Dermis microvascular lymphatic vessel endothelial cell (primary cell): ENCODE measurements around the gene ASAP2. TPM values are rescaled to one million over a fixed set of nuclear protein-coding genes. Genes with fewer than 3 reads are reported as not detected.

Experiments
- DNase-seq, 2 donors: peaks; one replicate each; pipeline versions ENCODE4 v3.0.0 to v3.0.0-alpha.2; 2010; ENCODE audit warnings: low read depth in 2 of 2
- total RNA-seq: library from RNA; depleted of rRNA; stranded (reverse); fragments of >200 nt; gene quantifications from 2 replicates; pipeline ENCODE4 v1.2.1, GENCODE V29; 2014

The ASAP2 gene
- total RNA-seq, 1 donor from 2014 or later = 30.0 TPM

DNA sequence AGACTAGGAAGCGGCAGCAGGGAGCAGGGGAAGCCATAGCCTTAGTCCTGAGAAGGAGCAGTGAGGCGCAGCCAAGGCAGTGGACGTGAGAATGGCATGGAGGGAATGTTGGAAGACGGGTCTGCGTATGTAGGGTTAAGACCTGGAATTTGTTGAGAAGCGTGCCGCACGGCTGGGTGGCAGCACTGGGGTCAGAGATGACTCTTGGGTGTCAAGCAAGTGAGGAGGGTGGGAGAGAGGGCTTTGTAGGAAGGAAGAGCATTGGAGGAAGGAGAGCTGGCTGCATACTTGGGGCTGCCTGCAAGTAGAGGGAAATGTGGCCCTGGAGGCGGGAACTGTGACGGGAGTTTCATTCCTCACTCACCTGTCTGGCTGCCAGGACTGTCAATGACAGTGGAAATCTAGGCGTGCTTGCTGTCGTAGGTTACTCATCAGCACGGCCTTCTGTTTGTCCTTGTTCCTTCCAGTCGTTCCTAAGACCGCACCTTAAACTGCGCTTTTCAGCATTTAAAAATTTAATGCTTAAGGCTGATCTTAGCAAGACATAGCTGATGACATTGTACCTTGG lies 108.8 kb downstream of the ASAP2 start:
- no peak for DNase-seq

DNA sequence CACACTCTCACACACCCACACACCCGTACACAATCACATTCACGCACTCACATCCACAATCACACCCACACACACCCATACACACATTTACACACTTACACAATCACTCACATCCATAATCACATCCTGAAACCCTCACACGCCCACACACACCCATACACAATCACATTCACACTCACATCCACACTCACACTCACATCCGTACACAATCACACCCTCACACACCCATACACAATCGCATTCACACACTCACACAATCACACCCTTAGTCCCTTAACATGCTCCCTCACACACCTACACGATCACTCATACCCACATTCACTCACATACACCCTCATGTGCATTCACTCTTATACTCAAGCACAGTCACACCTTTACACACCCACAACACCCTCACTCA lies 110.9 kb downstream of the ASAP2 start:
- no peak for DNase-seq

DNA sequence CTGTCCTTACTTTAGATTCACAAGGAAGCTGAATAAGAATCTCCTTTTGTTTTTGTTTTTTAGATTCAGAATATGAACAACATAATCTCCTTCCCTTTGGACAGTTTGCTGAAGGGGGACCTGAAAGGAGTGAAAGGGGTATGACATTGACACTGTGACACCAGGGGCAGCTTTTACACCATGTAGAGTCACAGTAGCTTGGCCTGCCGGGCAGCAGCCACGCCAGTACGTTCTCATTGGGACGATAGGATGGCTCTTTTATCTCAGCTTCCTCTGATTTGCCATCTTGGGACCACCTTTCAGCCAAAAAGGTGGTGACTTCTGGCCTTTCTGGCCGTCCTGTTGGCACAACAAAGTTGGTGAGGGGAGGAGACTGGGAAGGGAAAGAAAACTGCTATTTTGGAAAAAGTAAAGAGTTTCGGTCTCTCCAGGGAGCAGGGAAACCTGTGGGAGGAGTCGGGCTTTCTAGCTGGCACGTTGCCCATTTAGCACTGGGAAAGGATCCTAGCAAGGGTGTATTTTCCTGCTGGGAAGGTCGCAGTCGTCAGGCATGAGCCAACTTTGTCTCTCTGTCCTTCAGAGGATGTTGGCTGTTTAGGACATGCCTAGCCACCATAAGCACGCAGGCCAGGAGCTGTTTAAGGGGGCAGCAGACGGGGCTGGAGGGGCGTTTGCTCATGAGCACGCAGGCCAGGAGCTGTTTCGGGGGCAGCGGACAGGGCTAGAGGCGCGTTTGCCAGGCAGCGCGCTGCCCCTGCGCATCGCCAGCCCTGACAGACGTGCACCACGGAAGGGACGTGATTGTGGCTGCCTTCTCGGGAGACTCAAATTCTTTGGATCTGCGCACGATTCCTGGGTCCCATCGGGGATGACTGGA lies 112.1 kb downstream of the ASAP2 start:
- DNase-seq = peak in 1 of 2 donors; percentile 64

DNA sequence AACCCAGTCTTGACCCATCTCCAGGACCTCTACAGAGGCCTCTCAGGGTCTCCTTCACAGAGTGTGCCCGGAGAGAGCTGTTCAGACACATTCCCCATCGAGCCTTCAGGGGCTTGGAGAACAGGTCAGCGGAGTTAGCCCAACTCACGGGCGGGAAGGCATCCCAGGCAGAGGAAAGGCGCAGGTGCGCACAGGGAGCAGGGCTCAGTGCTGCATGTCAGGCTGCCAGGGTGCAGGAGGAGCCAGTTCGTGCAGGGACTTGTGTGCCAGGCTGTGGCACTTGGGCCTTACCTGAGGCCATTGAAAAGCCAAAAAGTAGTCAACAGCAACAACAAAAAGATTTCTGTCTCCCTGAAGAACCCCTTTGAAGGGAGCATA lies 112.7 kb downstream of the ASAP2 start:
- no peak for DNase-seq

DNA sequence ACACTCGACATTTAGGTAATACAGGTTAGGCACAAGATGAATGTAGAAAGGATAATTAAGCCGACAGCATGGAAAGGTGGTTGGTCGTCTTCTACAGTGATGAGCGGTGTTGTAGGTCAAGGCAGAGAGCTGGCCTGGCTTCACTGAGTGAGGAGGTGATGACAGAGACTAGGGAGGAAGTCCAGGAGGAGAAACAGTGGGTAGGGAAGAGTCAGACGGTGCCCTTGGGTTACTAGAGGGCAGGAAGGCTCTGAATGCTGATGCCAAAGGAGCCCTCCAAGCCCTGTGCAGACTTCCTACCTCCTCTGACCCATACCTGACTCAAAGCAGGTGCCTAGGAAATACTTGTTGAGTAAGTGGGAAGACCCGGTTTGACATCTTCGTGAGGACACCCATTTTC lies 116.0 kb downstream of the ASAP2 start:
- no peak for DNase-seq

DNA sequence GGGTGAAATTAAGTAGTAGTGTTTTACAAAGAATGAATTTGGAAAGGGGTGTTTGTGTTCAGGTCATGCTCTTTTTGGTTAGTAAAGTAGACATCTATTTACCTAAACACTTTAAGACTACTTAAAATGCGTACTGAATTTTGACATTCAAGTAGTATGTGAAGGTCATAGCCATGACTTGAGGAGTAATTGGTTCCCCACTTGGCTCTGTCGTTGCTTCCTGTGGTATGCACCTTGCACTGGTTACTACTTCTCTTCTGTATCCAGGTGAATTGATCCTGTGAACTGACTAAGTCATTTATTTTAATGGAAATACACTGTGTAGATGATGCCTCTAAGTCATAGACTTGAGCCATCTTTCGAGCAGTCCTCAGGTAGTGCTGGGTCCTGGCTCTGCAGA lies 118.8 kb downstream of the ASAP2 start:
- no peak for DNase-seq

DNA sequence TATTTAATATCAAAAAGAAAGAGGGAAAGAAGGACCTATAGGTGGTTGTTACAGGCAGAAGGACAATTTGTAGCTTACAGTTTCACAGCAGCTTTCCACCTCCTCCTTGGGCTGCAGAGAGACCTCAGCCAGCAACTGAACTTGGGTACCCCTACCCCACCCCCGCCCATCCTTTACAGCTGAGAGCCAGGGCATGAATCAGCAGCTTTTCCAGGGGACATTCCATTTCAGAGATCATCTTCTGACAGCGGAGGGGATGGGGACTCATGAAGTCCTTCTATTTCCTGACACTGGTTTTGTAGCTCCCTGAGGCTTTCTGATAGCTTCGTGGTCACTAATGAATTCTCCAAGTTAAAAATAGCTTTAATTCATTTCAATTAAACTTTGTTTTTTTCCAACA lies 120.4 kb downstream of the ASAP2 start:
- DNase-seq = peak in 1 of 2 donors; percentile 28

DNA sequence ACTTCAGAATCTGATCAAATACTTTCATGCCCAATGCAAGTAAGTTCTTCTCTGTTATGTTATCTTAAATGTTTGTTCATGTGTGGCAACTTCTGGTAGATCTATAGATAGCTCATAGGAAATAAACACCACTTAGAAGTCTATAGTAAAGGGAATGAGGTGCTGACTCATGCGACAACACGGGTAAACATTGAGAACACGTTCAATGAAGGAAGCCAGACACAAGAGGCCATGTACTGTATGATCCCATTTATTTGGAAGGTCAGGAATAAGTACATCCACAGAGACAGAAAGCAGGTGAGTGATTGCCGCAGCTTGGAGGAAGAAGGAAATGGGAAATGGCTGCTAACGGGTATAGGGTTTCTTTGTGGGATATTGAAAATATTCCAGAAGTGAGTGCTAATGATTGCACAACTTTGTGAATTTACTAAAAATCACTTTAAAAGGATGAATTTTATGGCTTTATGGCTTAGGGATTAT lies 121.3 kb downstream of the ASAP2 start:
- peak in 1 of 2 donors; percentile 85 for DNase-seq

DNA sequence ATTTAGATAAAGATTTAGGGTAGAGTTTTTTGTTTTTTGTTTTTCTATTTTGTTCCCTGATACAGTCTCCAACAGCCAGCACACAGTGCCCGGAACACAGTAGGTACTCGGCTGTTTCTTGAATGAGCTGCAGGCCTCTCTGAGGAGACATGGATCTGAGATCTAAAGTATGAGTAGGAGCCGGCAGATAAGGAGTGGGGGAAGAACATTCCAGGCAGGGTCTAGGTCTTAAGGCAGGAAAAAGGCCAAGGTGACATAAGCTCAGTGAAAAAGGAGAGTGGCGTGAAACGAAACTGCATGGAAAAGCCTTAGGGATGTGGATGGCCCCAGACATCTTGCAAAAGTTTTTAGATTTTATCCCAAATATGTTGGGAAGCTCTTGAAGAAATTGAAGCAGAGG lies 122.3 kb downstream of the ASAP2 start:
- DNase-seq = no peak

DNA sequence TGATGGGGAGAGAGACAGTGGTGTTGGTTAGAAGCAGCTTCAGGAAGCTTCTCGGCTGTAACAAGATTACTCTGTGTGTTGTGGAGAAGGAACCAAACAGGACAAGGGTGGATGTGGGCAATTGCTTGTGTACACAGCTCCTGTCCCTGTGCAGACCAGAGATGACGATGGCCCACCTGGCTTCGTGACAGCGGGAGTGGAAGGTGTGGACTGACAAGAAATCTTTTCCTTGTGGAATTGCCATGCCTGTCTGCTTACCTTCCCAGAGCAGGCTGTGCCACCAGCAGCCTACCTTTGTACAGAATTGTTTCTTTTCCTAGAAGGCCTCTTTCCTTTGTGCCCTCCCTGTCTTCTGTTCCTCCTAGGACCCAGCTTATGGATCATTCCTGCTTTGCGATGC lies 122.9 kb downstream of the ASAP2 start:
- no peak for DNase-seq

DNA sequence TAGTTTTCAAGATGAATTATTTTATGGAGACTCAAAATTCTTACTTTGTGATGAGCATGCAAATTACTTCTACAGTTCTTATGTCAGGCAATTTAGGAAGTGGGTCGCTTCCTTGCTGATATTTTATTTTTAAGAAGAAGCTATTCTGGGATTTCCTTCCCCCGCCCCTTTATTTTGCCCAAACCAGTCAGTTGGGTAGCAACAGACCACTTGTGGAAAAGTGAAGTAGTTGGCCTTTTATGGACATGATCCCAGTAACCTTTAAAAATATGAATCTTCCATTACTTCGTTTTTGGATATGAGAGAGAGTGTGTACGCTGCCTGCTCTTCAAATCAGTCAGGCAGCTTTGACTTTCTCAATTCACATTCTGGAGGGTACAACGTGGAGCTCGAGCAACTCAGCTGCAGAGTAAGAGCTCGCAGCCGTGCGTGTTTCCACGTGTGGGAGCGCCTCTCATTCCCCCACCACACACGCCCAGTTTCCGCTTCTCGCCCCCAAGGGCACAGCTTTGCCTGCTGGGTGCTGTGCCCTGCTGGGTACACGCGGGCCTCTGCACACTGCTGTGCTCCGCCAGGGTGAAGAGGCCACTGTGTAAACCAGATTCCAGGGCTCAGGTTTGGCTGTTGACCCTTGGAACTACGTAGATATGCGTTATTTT lies 124.1 kb downstream of the ASAP2 start:
- DNase-seq = no peak

DNA sequence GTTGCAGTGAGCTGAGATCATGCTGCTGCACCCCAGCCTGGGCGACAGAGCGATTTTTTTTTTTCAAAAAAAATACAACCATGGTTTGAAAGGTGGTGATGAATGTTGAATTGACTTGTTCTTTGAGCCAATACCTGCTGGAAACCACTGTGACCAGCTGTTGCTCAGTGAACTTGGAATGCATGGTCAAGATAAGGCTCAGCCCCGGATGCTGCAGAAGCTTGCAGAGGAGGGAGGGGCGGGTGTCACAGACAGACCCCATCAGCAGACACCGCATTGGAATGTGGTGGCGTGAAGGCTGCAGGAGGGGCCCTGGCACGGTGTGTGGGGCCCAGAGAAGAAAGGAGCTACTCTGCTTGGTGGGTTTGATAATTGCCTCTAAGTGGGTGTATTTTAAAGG lies 125.1 kb downstream of the ASAP2 start:
- DNase-seq = no peak

DNA sequence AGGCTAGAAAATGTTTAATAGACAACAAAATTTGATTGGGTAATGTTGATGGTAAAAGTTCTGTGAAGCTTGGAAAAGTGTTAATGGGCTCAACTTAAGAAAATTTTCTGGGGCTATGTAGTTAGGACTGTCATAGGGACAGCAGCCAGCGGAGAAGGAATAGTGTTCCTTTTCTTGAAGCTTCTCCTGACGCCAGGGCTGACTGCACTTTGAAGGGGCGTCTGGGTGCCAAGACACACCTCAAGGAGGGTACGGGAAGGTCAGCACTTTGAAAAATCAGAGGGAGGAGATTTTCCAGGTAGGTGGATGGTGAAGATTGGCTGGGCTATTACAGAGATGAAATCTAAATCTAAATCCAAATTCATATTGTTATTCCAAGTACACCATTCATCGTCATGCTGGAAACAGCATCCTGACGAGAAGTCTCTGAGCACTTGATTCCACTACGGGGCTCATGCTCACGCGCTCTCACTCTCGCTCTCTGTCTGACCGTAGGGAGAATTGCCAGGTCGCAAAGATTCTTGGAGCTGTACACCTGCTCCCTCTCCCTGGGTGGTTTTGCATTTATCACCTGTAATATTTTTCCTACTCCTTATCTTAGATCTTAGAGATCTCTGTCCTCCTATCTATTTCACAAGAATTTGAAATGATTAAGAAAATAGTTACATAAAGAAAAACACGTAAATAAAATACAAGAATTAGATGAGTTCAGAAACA lies 125.7 kb downstream of the ASAP2 start:
- DNase-seq = no peak

DNA sequence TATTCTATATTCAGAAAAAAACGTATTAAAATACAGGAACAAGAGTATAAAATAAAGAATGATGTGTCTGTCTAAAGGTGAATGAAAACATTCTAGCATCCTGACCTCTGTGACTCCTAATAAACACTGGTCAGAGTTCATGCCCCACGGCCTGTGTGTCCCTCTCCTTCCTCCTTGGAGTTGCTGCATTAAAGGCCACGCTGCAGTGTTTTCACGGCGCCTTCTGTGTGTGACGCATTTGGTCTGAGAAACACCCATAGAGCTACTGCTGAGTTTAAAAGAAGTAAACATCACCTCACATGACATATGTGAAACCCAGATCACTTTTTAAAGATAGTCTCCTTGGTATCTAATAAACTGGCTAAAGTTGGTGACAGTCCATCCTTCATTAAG lies 126.2 kb downstream of the ASAP2 start:
- DNase-seq = no peak

DNA sequence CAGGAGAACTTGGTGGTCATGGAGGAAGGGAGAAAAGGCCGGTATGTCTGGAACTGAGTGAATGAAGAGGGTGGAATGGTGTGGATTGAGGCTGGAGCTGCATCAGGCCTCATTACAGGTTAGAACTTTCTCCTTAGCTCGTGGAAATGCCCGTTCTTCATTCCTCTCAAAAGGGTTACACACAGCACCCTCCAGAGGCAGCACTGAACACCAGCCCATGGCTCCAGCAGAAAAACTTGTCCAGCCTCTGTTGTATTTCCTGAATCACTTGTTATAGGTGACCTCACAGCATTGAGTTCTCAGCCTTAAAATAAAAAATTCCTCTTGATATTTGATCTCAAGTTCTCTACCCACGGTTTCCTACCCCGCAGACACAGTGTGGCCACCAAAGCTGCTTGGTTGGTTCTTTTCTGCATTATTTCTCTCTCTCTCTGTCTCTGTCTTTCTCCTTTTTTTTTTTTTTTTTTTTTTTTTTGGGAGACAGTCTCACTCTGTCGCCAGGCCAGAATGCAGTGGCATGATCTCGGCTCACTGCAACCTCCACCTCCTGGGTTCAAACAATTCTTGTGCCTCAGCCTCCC lies 127.1 kb downstream of the ASAP2 start:
- peak; percentile 77 to 87 for DNase-seq

DNA sequence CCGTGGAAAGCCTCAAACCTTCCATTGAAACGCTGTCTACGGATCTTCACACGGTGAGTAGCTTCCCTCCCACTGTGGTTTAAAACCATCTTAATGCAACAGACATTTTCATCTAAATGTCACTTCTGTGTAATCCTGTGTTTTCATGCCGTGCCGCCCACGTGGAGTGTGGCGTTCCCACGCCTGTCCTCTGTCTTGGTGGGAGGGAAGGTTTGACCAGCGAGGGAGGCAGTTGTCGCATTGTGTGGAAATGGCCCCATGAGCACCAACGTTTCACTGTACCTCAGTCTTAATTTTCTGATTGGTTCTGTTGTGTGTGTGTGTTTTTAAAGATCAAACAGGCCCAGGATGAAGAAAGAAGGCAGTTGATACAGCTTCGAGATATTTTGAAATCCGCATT lies 128.1 kb downstream of the ASAP2 start:
- no peak for DNase-seq

DNA sequence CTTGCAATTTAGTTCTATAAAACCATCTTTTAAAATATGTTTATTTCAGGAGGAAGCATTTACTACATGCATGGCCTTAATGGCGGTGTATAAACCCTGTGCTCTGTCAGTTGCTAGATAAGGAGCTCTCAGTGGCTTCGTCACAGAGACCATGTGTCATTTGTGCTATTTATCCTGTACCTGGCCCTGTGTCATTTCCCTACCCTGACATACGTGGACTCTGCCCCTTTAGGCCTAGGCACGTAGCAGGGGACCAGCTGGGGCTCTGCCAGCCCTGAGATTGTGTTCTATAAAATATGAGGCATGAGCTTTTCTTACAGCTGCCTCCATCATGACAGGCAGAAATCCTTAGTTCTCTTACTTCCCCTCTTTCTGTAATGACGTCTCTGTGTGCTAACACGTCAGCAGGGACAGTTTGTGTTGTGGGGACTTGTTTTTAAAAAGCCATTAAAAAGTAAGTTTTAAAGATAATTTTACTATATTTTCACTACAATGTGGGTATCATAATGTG lies 128.8 kb downstream of the ASAP2 start:
- DNase-seq = no peak

DNA sequence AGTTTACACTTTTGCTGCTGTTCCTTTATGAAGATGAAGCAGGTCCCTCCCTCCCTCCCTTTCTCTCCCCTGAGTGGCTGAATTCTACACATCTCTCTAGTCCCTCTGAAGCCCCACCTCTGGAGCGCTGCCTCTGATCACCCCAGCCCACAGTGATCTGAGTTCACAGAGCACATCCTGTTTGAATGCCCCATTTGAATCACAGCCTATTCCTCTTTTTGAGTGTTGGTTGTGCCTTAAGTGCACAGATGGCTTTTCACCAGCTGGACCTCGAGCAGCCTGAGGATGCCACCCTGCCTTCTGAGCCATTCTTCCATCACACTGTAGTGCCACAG lies 129.6 kb downstream of the ASAP2 start:
- peak in 1 of 2 donors; percentile 39 for DNase-seq

DNA sequence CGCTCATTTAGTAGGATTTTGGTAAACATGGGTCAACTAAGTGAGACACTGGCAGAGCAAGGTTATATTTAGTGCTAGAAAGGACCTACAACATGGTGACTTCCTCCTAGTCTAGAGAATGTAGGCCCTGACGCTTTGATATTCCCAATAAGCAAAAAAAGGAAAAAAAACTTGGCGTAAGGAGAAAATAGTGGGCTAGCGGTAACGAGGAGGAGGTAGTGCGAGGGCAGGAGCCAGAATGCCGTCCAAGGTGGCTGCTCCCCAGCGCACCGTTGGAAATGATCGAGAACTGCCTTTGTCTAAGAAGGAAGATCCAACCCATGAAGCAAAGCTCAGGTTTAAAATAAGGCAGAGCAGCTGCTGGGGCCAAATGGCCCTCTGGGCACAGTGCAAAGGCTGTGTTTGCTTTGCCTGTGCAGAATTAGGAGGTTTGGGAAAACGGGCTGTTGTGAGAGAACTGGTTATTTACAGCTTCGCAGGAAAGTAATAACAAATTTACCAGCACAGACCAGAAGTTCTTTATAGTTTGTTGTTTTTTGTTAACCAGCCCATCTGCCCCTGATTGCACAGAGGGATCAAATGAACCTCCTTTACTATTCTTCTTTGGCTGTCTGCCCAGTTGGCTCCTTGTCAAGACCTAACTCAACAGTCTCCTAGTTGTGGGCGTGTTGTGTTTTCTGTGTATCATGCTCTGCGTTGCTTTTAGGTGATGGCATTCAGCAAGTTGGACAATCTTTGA lies 130.1 kb downstream of the ASAP2 start:
- DNase-seq = peak; percentile 32 to 90

DNA sequence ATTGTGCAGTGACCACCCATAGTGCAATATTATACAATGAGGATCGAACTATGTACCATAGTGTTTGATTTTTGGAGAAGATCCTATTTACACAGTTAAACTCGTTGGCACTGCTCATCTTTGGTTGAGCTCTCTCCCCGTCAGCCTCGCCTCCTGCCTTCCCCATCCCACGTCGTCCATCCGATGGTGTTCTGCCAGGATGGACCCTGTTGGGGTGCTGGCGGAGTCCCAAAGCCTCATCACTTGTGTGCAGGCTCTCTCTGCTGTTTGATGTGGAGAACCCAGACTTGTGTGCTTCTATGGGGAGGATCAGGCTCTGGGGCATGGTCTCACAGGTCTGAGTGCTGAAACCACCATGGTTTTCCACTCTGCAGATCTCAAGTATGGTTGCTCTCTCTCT lies 131.3 kb downstream of the ASAP2 start:
- DNase-seq = no peak
